ENCODE measurements around the gene DBN1. TPM values are rescaled to one million over a fixed set of nuclear protein-coding genes. Genes with fewer than 3 reads are reported as not detected.

Gene DBN1
- total RNA-seq, 4 donors from 2014 or later: 89.8 to 139 (median 111) TPM

- Histone ChIP-seq H3K4me1 (peaks cover 0 to 39% (median 11%) of the 10 kb centered on the region in 4 donors), H3K4me3 (no peak overlapping the region), H3K27ac (peak overlapping the region in 1 of 4 donors; percentile 53), H3K27me3 (no peaks in the 10 kb centered on the region), H3K9me3 (no peaks in the 10 kb centered on the region), H3K36me3 (peaks cover 0 to 18% (median 2%) of the 10 kb centered on the region in 3 donors)
- WGBS, 2 donors: 40 to 43% methylated on average over 9 of the region's 9 CpGs
- DNase-seq (ENCODE audit: low spot score in 2 of 2): no peak
- TF ChIP-seq CTCF (IDR thresholded peaks at IDR 0.05): no peak
- no peak for TF ChIP-seq EP300 (IDR thresholded peaks at IDR 0.05)
- TF ChIP-seq POLR2A (IDR thresholded peaks at IDR 0.05): no peak
These were observed 28.6 kb upstream of the DBN1 start for GRCh38 chr5:177501874-177502678.

DNA sequence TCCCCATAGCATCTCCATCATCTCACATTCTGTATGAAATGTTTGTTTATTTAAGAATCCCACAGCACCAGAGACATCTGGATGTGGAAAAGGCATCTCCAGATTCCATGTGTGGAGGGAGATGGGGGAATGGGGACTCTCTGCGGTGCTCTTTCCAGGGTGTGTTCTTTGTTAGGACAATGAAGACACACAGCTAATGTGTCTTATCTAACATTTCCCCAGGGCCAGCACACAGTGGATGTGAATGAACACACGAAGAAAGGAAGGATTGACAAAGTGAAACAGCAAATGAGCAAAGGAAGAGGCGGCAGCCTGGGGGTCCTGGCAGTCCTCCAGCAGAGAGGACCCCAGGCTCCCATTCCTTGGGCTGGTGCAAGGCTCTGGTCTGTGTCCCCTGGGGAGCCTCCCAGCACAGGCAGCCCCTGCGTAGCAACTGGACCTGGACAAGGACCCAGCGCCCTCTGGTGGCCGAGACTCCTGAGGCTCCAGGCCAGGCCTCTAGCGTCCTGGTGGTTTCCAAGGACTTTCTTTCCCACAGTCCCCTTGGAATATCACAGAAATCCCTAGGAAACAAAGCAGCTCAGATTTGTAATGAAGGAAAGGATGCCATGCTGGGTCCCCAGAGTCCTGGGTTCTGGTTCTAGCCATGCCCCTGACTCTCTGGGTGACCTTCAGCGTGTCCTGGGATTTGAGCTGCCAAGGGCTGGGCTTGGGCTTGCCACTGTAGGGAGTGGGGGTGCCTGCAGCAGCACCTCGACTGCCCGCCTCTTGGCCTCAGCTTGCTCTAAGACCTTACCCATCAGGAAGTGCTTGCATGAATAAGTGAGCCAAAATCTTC lies 27.5 kb upstream of the DBN1 start:
- no peak overlapping the region for H3K4me3 ChIP-seq
- WGBS, 2 donors: 10 to 12% methylated on average over 8 to 9 of the region's 10 CpGs
- peak; percentile 90 to 96 for DNase-seq (ENCODE audit: low spot score in 2 of 2)
- peak overlapping the region in 3 of 4 donors; percentile 3 to 49 (median 45) for H3K27ac ChIP-seq
- peaks cover 0 to 18% (median 2%) of the 10 kb centered on the region in 3 donors for H3K36me3 ChIP-seq
- H3K9me3 ChIP-seq: no peaks in the 10 kb centered on the region
- H3K4me1 ChIP-seq: peaks cover 0 to 47% (median 20%) of the 10 kb centered on the region in 4 donors
- H3K27me3 ChIP-seq: no peaks in the 10 kb centered on the region
- TF ChIP-seq EP300 (IDR thresholded peaks at IDR 0.05) (peak in 1 of 2 donors; percentile 46), POLR2A (IDR thresholded peaks at IDR 0.05) (no peak), CTCF (IDR thresholded peaks at IDR 0.05) (peak; percentile 89 to 95 (median 92))

DNA sequence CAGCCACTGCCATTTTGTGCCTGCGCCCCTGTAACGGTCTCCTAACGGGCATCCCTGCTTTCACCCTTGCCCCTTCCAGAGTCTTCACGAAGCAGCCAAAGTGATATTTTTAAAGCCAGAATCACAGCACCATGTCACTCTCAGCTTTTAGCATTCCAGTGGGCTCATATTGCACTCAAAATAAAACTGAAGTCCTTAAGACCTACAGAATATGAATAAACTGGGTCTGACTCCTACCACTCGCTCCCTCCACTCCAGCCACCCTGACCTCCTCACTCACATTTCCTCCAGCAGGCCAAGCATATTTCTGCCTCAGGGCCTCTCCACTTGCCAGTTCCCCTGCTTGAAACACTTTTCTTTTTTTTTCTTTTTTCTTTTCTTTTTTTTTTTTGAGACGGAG lies 26.4 kb upstream of the DBN1 start:
- Histone ChIP-seq H3K27ac (peak overlapping the region in 2 of 4 donors; percentile 29 to 45), H3K4me3 (no peak overlapping the region), H3K27me3 (no peaks in the 10 kb centered on the region), H3K4me1 (peaks cover 0 to 57% (median 30%) of the 10 kb centered on the region in 4 donors), H3K9me3 (no peaks in the 10 kb centered on the region), H3K36me3 (peaks cover 0 to 12% (median 2%) of the 10 kb centered on the region in 3 donors)
- WGBS, 2 donors: 72 to 75% methylated on average over 6 of the region's 6 CpGs
- no peak for DNase-seq (ENCODE audit: low spot score in 2 of 2)
- no peak for TF ChIP-seq POLR2A (IDR thresholded peaks at IDR 0.05)
- TF ChIP-seq EP300 (IDR thresholded peaks at IDR 0.05): no peak
- TF ChIP-seq CTCF (IDR thresholded peaks at IDR 0.05): no peak

GRCh38 chr5:177498013-177498787 lies 24.8 kb upstream of the DBN1 start:
- Histone ChIP-seq H3K36me3 (no peaks in the 10 kb centered on the region), H3K27me3 (no peaks in the 10 kb centered on the region), H3K4me3 (peak overlapping the region; percentile 46 to 92 (median 66)), H3K4me1 (peaks cover 0 to 74% (median 47%) of the 10 kb centered on the region in 4 donors), H3K9me3 (no peaks in the 10 kb centered on the region), H3K27ac (peak overlapping the region; percentile 78 to 97 (median 91))
- TF ChIP-seq POLR2A (IDR thresholded peaks at IDR 0.05): no peak
- TF ChIP-seq EP300 (IDR thresholded peaks at IDR 0.05): no peak
- TF ChIP-seq CTCF (IDR thresholded peaks at IDR 0.05): no peak
- WGBS, 2 donors: 17% methylated on average over 41 to 42 of the region's 48 CpGs
- no peak for DNase-seq (ENCODE audit: low spot score in 2 of 2)

Measured in tibial nerve (tissue), 4 donors.